MM.1S (cell line): ENCODE results near the gene PI4KB.

Experiments used
- DNase-seq: peaks from one replicate; pipeline ENCODE4 v3.0.0-alpha.2; 2015
- H2AFZ ChIP-seq: fragments of 300-600 bp; sonication (generic); 2 replicates; pipeline ENCODE4 v1.6.0; 2016; ENCODE audit warnings: antibody characterized with exemption, low read length
- H3F3A ChIP-seq: fragments of 300-600 bp; sonication (generic); 2 replicates; pipeline ENCODE4 v1.6.1; 2016; ENCODE audit warnings: mild to moderate bottlenecking, antibody characterized with exemption, low read length, moderate library complexity, mixed read lengths; ENCODE audit not compliant: insufficient read depth
- H3K27ac ChIP-seq: fragments of 300-600 bp; sonication (generic); 2 replicates; pipeline ENCODE4 v1.5.1; 2016; ENCODE audit warnings: mild to moderate bottlenecking, low read length
- H3K27me3 ChIP-seq: fragments of 300-600 bp; sonication (generic); replicated peaks from 2 replicates; pipeline ENCODE4 v1.6.0; 2016; ENCODE audit warnings: low read length; ENCODE audit not compliant: insufficient read depth
- H3K36me3 ChIP-seq: fragments of 300-600 bp; sonication (generic); replicated peaks from 2 replicates; pipeline ENCODE4 v1.6.1; 2016; ENCODE audit warnings: mild to moderate bottlenecking, low read length, mixed read lengths; ENCODE audit not compliant: insufficient read depth
- H3K4me1 ChIP-seq: fragments of 300-600 bp; sonication (generic); 2 replicates; pipeline ENCODE4 v1.6.1; 2016; ENCODE audit warnings: low read length, mixed read lengths
- H3K4me2 ChIP-seq: fragments of 300-600 bp; sonication (generic); 2 replicates; pipeline ENCODE4 v1.6.0; 2016; ENCODE audit warnings: low read depth, low read length
- H3K4me3 ChIP-seq: fragments of 300-600 bp; sonication (generic); 2 replicates; pipeline ENCODE4 v1.5.1; 2016; ENCODE audit warnings: low read length, mixed read lengths
- H3K79me2 ChIP-seq: fragments of 300-600 bp; sonication (generic); 2 replicates; pipeline ENCODE4 v1.6.1; 2016; ENCODE audit warnings: mixed run types, low read length, mixed read lengths
- H3K9ac ChIP-seq: fragments of 300-600 bp; sonication (generic); 2 replicates; pipeline ENCODE4 v1.6.1; 2016; ENCODE audit warnings: low read length, mixed read lengths
- H3K9me2 ChIP-seq: fragments of 300-600 bp; sonication (generic); replicated peaks from 2 replicates; pipeline ENCODE4 v1.6.1; 2016; ENCODE audit warnings: mild to moderate bottlenecking, low read length, mixed read lengths; ENCODE audit not compliant: insufficient read depth
- H3K9me3 ChIP-seq: fragments of 300-600 bp; sonication (generic); replicated peaks from 2 replicates; pipeline ENCODE4 v1.6.1; 2016; ENCODE audit warnings: mild to moderate bottlenecking, low read length, mixed read lengths; ENCODE audit not compliant: insufficient read depth
- H4K20me1 ChIP-seq: fragments of 300-600 bp; sonication (generic); 2 replicates; pipeline ENCODE4 v1.6.1; 2016; ENCODE audit warnings: mild to moderate bottlenecking, low read length, moderate library complexity, mixed read lengths; ENCODE audit not compliant: insufficient read depth
- EZH2 ChIP-seq: fragments of 300-600 bp; sonication (generic); optimal IDR thresholded peaks from 2 replicates; pipeline ENCODE3; 2017; ENCODE audit warnings: low read depth, mild to moderate bottlenecking, antibody characterized with exemption, low read length, mixed read lengths
- EZH2phosphoT487 ChIP-seq: fragments of 300-600 bp; sonication (generic); IDR thresholded peaks from 2 replicates; pipeline ENCODE4 v1.6.1; 2018; ENCODE audit warnings: antibody characterized with exemption, low read length
- TF ChIP-seq, protein P1 (sequence below): fragments of 300-600 bp; sonication (generic); IDR thresholded peaks from 2 replicates; pipeline ENCODE4 v1.5.1; 2016; ENCODE audit warnings: antibody characterized with exemption, low read length, mixed read lengths

The PI4KB gene

DNA sequence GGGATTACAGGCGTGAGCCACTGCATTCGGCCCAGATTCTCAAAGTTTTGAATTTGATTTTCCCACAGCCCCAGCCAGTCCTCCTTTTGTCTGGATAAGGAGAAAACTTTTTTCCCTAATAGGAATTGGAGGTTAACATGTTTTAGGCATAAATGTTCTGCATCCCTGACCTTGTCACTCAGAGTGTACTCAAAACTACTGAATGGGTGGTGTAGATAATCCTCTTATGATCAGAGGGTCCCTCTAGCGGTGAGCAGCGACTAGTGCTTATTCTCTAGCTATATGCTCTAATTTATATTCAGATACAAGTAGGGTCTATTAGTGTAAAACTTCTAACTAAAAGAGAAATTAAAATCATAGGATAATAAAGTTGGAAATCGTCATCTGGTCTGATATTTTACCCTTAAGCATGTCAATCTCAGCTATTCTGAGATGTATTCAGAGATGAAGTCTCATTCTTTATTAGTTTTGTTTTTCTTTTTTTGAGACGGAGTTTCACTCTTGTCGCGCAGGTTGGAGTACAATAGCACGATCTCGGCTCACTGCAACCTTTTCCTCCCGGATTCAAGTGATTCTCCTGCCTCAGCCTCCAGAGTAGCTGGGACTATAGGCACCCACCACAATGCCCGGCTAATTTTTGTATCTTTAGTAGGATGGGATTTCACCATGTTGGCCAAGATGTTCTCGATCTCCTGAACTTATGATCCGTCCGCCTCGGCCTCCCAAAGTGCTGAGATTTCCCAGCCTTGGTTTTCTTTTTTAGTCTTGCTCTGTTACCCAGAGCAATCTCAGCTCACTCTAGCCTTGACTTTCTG, 75.4 kb downstream of the PI4KB start:
- Histone ChIP-seq H3K4me1 (no peaks in the 10 kb centered on the region), H3K9me2 (no peaks in the 10 kb centered on the region), H3K36me3 (peaks cover 6% of the 10 kb centered on the region; the same call in 1 of the 2 replicates), H3K79me2 (peaks cover 25% of the 10 kb centered on the region), H3K4me3 (no peak overlapping the region), H2AFZ (no peak overlapping the region), H3F3A (peaks cover 13% of the 10 kb centered on the region), H3K27me3 (no peaks in the 10 kb centered on the region), H3K9me3 (no peaks in the 10 kb centered on the region), H3K9ac (no peak overlapping the region), H3K27ac (no peak overlapping the region), H3K4me2 (no peak overlapping the region), H4K20me1 (no peaks in the 10 kb centered on the region)
- DNase-seq = peak; percentile 89
- TF ChIP-seq EZH2phosphoT487 (no peak), EZH2 (no peak)
- TF ChIP-seq, protein P1, sequence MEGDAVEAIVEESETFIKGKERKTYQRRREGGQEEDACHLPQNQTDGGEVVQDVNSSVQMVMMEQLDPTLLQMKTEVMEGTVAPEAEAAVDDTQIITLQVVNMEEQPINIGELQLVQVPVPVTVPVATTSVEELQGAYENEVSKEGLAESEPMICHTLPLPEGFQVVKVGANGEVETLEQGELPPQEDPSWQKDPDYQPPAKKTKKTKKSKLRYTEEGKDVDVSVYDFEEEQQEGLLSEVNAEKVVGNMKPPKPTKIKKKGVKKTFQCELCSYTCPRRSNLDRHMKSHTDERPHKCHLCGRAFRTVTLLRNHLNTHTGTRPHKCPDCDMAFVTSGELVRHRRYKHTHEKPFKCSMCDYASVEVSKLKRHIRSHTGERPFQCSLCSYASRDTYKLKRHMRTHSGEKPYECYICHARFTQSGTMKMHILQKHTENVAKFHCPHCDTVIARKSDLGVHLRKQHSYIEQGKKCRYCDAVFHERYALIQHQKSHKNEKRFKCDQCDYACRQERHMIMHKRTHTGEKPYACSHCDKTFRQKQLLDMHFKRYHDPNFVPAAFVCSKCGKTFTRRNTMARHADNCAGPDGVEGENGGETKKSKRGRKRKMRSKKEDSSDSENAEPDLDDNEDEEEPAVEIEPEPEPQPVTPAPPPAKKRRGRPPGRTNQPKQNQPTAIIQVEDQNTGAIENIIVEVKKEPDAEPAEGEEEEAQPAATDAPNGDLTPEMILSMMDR = peak; percentile 96

DNA sequence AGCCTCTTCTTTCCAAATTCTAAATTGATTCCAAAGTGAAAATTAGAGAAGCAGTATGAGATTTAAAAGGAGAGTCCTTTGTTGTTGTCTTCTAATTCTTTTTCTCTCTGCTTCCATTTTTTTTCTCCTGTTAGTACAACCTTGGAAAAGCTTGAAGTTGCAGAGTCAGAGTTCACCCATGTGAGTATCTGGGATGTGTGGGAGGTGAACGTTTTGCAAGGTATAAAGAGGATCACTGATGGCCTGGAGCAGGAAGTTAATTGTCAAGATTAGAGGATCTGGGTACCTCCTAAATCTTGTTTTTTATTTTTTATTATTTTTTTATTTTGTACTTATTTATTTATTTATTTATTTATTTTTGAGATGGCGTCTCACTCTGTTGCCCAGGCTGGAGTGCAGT, 80.4 kb downstream of the PI4KB start:
- no peaks in the 10 kb centered on the region for H3K9me2 ChIP-seq
- H3K79me2 ChIP-seq = no peaks in the 10 kb centered on the region
- no peaks in the 10 kb centered on the region for H3K4me1 ChIP-seq
- H3K4me3 ChIP-seq = no peak overlapping the region
- peaks cover 18% of the 10 kb centered on the region for H3K36me3 ChIP-seq
- H3F3A ChIP-seq = peaks cover 10% of the 10 kb centered on the region; the same call in 1 of the 2 replicates
- TF ChIP-seq, protein P1 = no peak
- no peak for TF ChIP-seq EZH2
- TF ChIP-seq EZH2phosphoT487 = no peak
- H2AFZ ChIP-seq = no peak overlapping the region
- no peaks in the 10 kb centered on the region for H3K27me3 ChIP-seq
- DNase-seq = no peak
- no peaks in the 10 kb centered on the region for H3K9me3 ChIP-seq
- no peak overlapping the region for H3K4me2 ChIP-seq
- no peaks in the 10 kb centered on the region for H4K20me1 ChIP-seq
- no peak overlapping the region for H3K27ac ChIP-seq
- no peak overlapping the region for H3K9ac ChIP-seq

DNA sequence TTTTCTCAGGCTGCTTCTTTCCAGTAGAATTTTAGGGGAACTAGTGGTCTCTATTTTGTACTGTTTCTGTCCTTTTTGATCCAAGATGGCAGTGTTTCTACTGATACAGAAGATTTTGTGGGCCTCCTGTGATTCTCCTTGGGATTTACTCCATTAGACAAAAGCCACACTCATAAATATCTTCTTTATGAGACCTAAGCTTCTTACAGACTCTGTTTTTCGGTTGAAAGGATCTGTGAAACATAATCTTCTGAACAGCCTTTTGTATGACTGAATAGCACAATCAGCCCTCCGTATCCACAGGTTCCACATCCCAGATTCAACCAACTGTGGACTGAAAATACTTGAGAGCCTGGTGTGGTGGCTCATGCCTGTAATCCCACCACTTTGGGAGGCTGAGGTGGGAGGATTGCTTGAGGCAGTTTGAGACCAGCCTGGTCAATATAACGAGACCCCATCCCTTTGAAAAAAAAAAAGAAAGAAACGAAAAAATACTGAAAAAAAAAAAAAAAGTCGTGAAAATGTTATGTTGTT, 83.5 kb downstream of the PI4KB start:
- no peaks in the 10 kb centered on the region for H4K20me1 ChIP-seq
- H2AFZ ChIP-seq = no peak overlapping the region
- H3K9ac ChIP-seq = no peak overlapping the region
- H3K79me2 ChIP-seq = no peaks in the 10 kb centered on the region
- TF ChIP-seq EZH2 (no peak), EZH2phosphoT487 (no peak)
- TF ChIP-seq, protein P1 = no peak
- no peaks in the 10 kb centered on the region for H3K9me3 ChIP-seq
- no peaks in the 10 kb centered on the region for H3K27me3 ChIP-seq
- no peaks in the 10 kb centered on the region for H3K9me2 ChIP-seq
- H3K4me2 ChIP-seq = no peak overlapping the region
- H3K36me3 ChIP-seq = peaks cover 19% of the 10 kb centered on the region
- H3K4me1 ChIP-seq = no peaks in the 10 kb centered on the region
- no peak overlapping the region for H3K4me3 ChIP-seq
- H3K27ac ChIP-seq = no peak overlapping the region
- H3F3A ChIP-seq = no peaks in the 10 kb centered on the region
- no peak for DNase-seq
